Liver (tissue), 9 donors: ENCODE measurements around the gene XK. TPM values are rescaled to one million over a fixed set of nuclear protein-coding genes. Genes with fewer than 3 reads are reported as not detected.
"Not testable (repeated sequence)": the region's sequence is repeated elsewhere in the genome, so short reads cannot be mapped to it uniquely, and the experiment has no call there.

Source experiments
- DNase-seq: peaks from one replicate; pipeline ENCODE4 v3.0.0-alpha.2; 2017; ENCODE audit warnings: low spot score
- H3K27ac ChIP-seq, 2 donors: one replicate each; pipeline ENCODE4 v1.7.0; 2013; ENCODE audit warnings: inconsistent platforms in 2 of 2, low read length in 2 of 2, control low read depth in 1 of 2, low read depth in 1 of 2, mild to moderate bottlenecking in 1 of 2
- H3K27me3 ChIP-seq, 4 donors: one replicate each; pipeline versions ENCODE4 v1.6.1 to v1.7.0; 2013; ENCODE audit warnings: low read length in 3 of 4, inconsistent platforms in 1 of 4, mild to moderate bottlenecking in 1 of 4, moderate library complexity in 1 of 4; ENCODE audit not compliant: control insufficient read depth in 4 of 4, insufficient read depth in 4 of 4
- H3K36me3 ChIP-seq, 4 donors: one replicate each; pipeline versions ENCODE4 v1.6.1 to v1.7.0; 2013; ENCODE audit warnings: low read length in 3 of 4, mild to moderate bottlenecking in 3 of 4, low read depth in 1 of 4, moderate library complexity in 1 of 4; ENCODE audit not compliant: control insufficient read depth in 4 of 4, insufficient read depth in 3 of 4
- H3K4me1 ChIP-seq, 4 donors: one replicate each; pipeline versions ENCODE4 v1.6.1 to v1.7.0; 2013; ENCODE audit warnings: low read length in 3 of 4, mild to moderate bottlenecking in 3 of 4, moderate library complexity in 1 of 4; ENCODE audit not compliant: control insufficient read depth in 4 of 4, insufficient read depth in 4 of 4
- H3K4me3 ChIP-seq, 3 donors: one replicate each; pipeline versions ENCODE4 v1.6.1 to v1.7.0; 2013; ENCODE audit warnings: low read length in 3 of 3, control low read depth in 1 of 3, low read depth in 1 of 3, mild to moderate bottlenecking in 1 of 3
- H3K9ac ChIP-seq, 2 donors: one replicate each; pipeline ENCODE4 v1.7.0; 2013; ENCODE audit warnings: low read length in 2 of 2, mild to moderate bottlenecking in 2 of 2, moderate library complexity in 2 of 2, control low read depth in 1 of 2, low read depth in 1 of 2
- H3K9me3 ChIP-seq, 4 donors: one replicate each; pipeline versions ENCODE4 v1.6.1 to v1.7.0; 2013; ENCODE audit warnings: low read length in 3 of 4; ENCODE audit not compliant: control insufficient read depth in 4 of 4
- ATF3 ChIP-seq: IDR thresholded peaks from 2 replicates; pipeline ENCODE4 v1.6.1; 2016; ENCODE audit warnings: antibody characterized with exemption
- EGR1 ChIP-seq, 2 donors: IDR thresholded peaks; 2 replicates each; pipeline ENCODE4 v1.6.1; 2016 to 2018; ENCODE audit warnings: antibody characterized with exemption in 2 of 2, low read depth in 2 of 2
- FOXA1 ChIP-seq: IDR thresholded peaks from 2 replicates; pipeline ENCODE4 v1.6.1; 2016; ENCODE audit warnings: antibody characterized with exemption
- FOXA2 ChIP-seq: IDR thresholded peaks from 2 replicates; pipeline ENCODE4 v1.6.1; 2016; ENCODE audit warnings: antibody characterized with exemption
- GABPA ChIP-seq, 2 donors: IDR thresholded peaks in 1 of 2; conservative IDR thresholded peaks in 1 of 2; 2 replicates each; pipeline ENCODE4 v1.6.1; 2016; ENCODE audit warnings: antibody characterized with exemption in 2 of 2, mild to moderate bottlenecking in 1 of 2, moderate library complexity in 1 of 2
- HNF4A ChIP-seq, 2 donors: conservative IDR thresholded peaks; 2 replicates each; pipeline ENCODE4 v1.6.1; 2016; ENCODE audit warnings: antibody characterized with exemption in 2 of 2, mild to moderate bottlenecking in 2 of 2
- HNF4G ChIP-seq: IDR thresholded peaks from 2 replicates; pipeline ENCODE4 v1.6.1; 2016; ENCODE audit warnings: antibody characterized with exemption
- JUND ChIP-seq, 2 donors: IDR thresholded peaks; 2 replicates each; pipeline ENCODE4 v1.6.1; 2016; ENCODE audit warnings: antibody characterized with exemption in 2 of 2
- NR2F2 ChIP-seq: IDR thresholded peaks from 2 replicates; pipeline ENCODE4 v1.6.1; 2016; ENCODE audit warnings: antibody characterized with exemption
- RAD21 ChIP-seq, 2 donors: IDR thresholded peaks; 2 replicates each; pipeline ENCODE4 v1.6.1; 2016; ENCODE audit warnings: antibody characterized with exemption in 2 of 2, mild to moderate bottlenecking in 2 of 2
- REST ChIP-seq: IDR thresholded peaks from 2 replicates; pipeline ENCODE4 v1.6.1; 2016; ENCODE audit warnings: antibody characterized with exemption, mild to moderate bottlenecking
- RXRA ChIP-seq, 2 donors: IDR thresholded peaks; 2 replicates each; pipeline ENCODE4 v1.6.1; 2017 to 2018; ENCODE audit warnings: antibody characterized with exemption in 2 of 2, mild to moderate bottlenecking in 1 of 2
- SP1 ChIP-seq: IDR thresholded peaks from 2 replicates; pipeline ENCODE4 v1.6.1; 2018; ENCODE audit warnings: antibody characterized with exemption, mild to moderate bottlenecking
- TAF1 ChIP-seq: conservative IDR thresholded peaks from 2 replicates; pipeline ENCODE4 v1.6.1; 2016; ENCODE audit warnings: antibody characterized with exemption, mild to moderate bottlenecking
- YY1 ChIP-seq: IDR thresholded peaks from 2 replicates; pipeline ENCODE4 v1.6.1; 2016; ENCODE audit warnings: antibody characterized with exemption, mild to moderate bottlenecking
- ZBTB33 ChIP-seq: IDR thresholded peaks from 2 replicates; pipeline ENCODE4 v1.6.1; 2016; ENCODE audit warnings: antibody characterized with exemption
- WGBS: extraction: QIAGEN DNeasy Blood & Tissue Kit; methylation state at CpG from one replicate; pipeline ENCODE4 v1.1.7; 2013; 5-methylcytosine and 5-hydroxymethylcytosine counted together
- polyA plus RNA-seq, 2 donors: library from polyadenylated mRNA; stranded (reverse) in 1 of 2; unstranded in 1 of 2; fragments of 200-250 nt in 1 of 2; fragments of >200 nt in 1 of 2; fragmentation: Nextera tagmentation in 1 of 2; extraction: Ambion mirVana in 1 of 2; gene quantifications; one replicate each; pipeline versions ENCODE4 v1.2.1 to v1.2.3, GENCODE V29; 2013 to 2015
- total RNA-seq, 2 donors: library from RNA; depleted of rRNA; stranded (reverse); fragments of >200 nt; gene quantifications; one replicate each; pipeline ENCODE4 v1.2.3, GENCODE V29; 2014
- TF ChIP-seq, protein P1 (sequence below): IDR thresholded peaks from 2 replicates; pipeline ENCODE4 v1.6.1; 2016; ENCODE audit warnings: antibody characterized with exemption
- TF ChIP-seq, protein P2 (sequence below): fragments of 150-350 bp; IDR thresholded peaks from 2 replicates; pipeline ENCODE4 v1.5.1; 2017; ENCODE audit warnings: improper control_type of control experiment, low read depth, low read length; ENCODE audit not compliant: missing input control
- donor health status: healthy.
- donor health status: healthy.
- donor health status: healthy.
- donor health status: healthy.
- donor health status: healthy.

XK gene
- total and polyA plus RNA-seq, 4 donors = 0.83 to 68.4 (median 2.0) TPM

GRCh38 chrX:37646254-37646653 is 39.3 kb upstream of the XK start:
- TF ChIP-seq FOXA1 (no peak), RAD21 (IDR thresholded peaks at IDR 0.05) (peak in 1 of 2 donors; percentile 12)
- Histone ChIP-seq H3K4me1 (no peaks in the 10 kb centered on the region), H3K9ac (no peak overlapping the region), H3K36me3 (no peaks in the 10 kb centered on the region), H3K27me3 (peaks cover 0 to 3% (median 0%) of the 10 kb centered on the region in 4 donors), H3K4me3 (no peak overlapping the region), H3K9me3 (no peaks in the 10 kb centered on the region), H3K27ac (no peak overlapping the region)
- DNase-seq = no peak

- not testable (repeated sequence) for H3K9ac ChIP-seq, H3K4me1 ChIP-seq, H3K27ac ChIP-seq, H3K27me3 ChIP-seq, H3K9me3 ChIP-seq, DNase-seq, H3K4me3 ChIP-seq, H3K36me3 ChIP-seq
- WGBS = 93% methylated on average over 2 of the region's 2 CpGs
Observed at GRCh38 chrX:37650879-37651278, 34.7 kb upstream of the XK start.

- Histone ChIP-seq H3K4me3 (no peak overlapping the region), H3K9ac (no peak overlapping the region), H3K36me3 (no peaks in the 10 kb centered on the region), H3K4me1 (no peaks in the 10 kb centered on the region), H3K9me3 (no peaks in the 10 kb centered on the region), H3K27me3 (no peaks in the 10 kb centered on the region), H3K27ac (no peak overlapping the region)
- 88% methylated on average over 1 of the region's 1 CpG for WGBS
- no peak for DNase-seq
- TF ChIP-seq SP1 (no peak), RAD21 (IDR thresholded peaks at IDR 0.05) (no peak), FOXA2 (no peak), ZBTB33 (no peak), GABPA (IDR thresholded peaks at IDR 0.05 in 1 of 2, conservative IDR thresholded peaks at IDR 0.05 in 1 of 2) (no peak), EGR1 (IDR thresholded peaks at IDR 0.05; ENCODE audit: low read depth in 2 of 2) (no peak), JUND (IDR thresholded peaks at IDR 0.05) (no peak), ATF3 (no peak), YY1 (no peak), TAF1 (no peak), REST (no peak), NR2F2 (no peak), RXRA (IDR thresholded peaks at IDR 0.05) (no peak), HNF4G (no peak), HNF4A (conservative IDR thresholded peaks at IDR 0.05) (no peak), FOXA1 (no peak)
- TF ChIP-seq, protein P1, sequence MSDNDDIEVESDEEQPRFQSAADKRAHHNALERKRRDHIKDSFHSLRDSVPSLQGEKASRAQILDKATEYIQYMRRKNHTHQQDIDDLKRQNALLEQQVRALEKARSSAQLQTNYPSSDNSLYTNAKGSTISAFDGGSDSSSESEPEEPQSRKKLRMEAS = no peak
- TF ChIP-seq, protein P2, sequence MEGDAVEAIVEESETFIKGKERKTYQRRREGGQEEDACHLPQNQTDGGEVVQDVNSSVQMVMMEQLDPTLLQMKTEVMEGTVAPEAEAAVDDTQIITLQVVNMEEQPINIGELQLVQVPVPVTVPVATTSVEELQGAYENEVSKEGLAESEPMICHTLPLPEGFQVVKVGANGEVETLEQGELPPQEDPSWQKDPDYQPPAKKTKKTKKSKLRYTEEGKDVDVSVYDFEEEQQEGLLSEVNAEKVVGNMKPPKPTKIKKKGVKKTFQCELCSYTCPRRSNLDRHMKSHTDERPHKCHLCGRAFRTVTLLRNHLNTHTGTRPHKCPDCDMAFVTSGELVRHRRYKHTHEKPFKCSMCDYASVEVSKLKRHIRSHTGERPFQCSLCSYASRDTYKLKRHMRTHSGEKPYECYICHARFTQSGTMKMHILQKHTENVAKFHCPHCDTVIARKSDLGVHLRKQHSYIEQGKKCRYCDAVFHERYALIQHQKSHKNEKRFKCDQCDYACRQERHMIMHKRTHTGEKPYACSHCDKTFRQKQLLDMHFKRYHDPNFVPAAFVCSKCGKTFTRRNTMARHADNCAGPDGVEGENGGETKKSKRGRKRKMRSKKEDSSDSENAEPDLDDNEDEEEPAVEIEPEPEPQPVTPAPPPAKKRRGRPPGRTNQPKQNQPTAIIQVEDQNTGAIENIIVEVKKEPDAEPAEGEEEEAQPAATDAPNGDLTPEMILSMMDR = no peak
Observed at GRCh38 chrX:37651921-37652452, 33.6 kb upstream of the XK start.
